Esophagus squamous epithelium (tissue), 4 donors: ENCODE measurements around the gene CFHR4.
"Not testable (repeated sequence)": the region's sequence is repeated elsewhere in the genome, so short reads cannot be mapped to it uniquely, and the experiment has no call there.

Experiments used
- CTCF ChIP-seq, 6 experiments: fragments of 450-650 bp in 4 of 6; fragments of 200-600 bp in 2 of 6; sonication (generic) in 2 of 6; IDR thresholded peaks; one replicate each; pipeline ENCODE4 v1.5.1; 2016 to 2019; ENCODE audit warnings: antibody characterized with exemption in 6 of 6, mild to moderate bottlenecking in 4 of 6, moderate library complexity in 4 of 6
- POLR2A ChIP-seq, 4 donors: fragments of 450-650 bp; IDR thresholded peaks; one replicate each; pipeline ENCODE4 v1.6.1; 2017; ENCODE audit warnings: antibody characterized with exemption in 4 of 4, mild to moderate bottlenecking in 4 of 4, moderate library complexity in 3 of 4

- not testable (repeated sequence) for TF ChIP-seq CTCF, POLR2A (IDR thresholded peaks at IDR 0.05)
Observed at GRCh38 chr1:196941474-196941873, 53.6 kb downstream of the CFHR4 start.
